BE2C (cell line): ENCODE measurements around the gene GTF2E1.
"Not testable (repeated sequence)": the region's sequence is repeated elsewhere in the genome, so short reads cannot be mapped to it uniquely, and the experiment has no call there.

ENCODE experiments used
- DNase-seq: peaks from one replicate; pipeline ENCODE4 v3.0.0-alpha.2; 2020
- H3K27me3 ChIP-seq: fragments of 250-450 bp; sonication (Bioruptor Pico); 2 replicates; pipeline ENCODE4 v1.5.1; 2020; ENCODE audit warnings: mild to moderate bottlenecking
- H3K36me3 ChIP-seq: fragments of 250-450 bp; sonication (Bioruptor Pico); 2 replicates; pipeline ENCODE4 v1.5.1; 2020; ENCODE audit warnings: mild to moderate bottlenecking
- H3K4me1 ChIP-seq: fragments of 250-450 bp; sonication (Bioruptor Pico); 2 replicates; pipeline ENCODE4 v1.5.1; 2020
- H3K4me3 ChIP-seq: 2 replicates; pipeline ENCODE4 v1.5.1; 2011; ENCODE audit warnings: low read depth, low read length
- H3K9me3 ChIP-seq: fragments of 250-450 bp; sonication (Bioruptor Pico); 2 replicates; pipeline ENCODE4 v1.5.1; 2020
- TF ChIP-seq, protein P1 (sequence below): IDR thresholded peaks from 2 replicates; pipeline ENCODE4 v1.5.1; 2012; ENCODE audit warnings: mild to moderate bottlenecking, low read depth, low read length

Gene GTF2E1

DNA sequence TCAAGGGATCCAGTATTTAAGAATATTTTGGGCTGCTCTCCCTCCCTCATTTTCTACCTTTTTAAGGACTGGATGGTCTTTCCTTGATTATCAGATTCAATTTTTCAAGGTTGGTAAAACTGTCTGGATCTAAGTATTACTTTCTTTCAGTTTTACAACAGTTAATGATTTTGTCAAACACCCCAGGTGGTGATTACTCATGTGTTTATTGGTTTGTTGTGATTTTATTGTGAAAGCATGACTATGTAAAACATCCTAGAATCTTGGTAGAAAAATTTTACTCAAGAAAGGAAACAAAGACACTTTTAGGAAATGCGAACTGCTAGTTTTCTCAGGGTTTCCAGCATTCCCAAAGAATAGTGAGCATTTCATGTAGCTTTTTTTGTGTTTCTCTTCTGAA is 7.3 kb downstream of the GTF2E1 start:
- Histone ChIP-seq H3K4me1 (no peaks in the 10 kb centered on the region), H3K27me3 (no peaks in the 10 kb centered on the region), H3K36me3 (peaks cover 13% of the 10 kb centered on the region), H3K4me3 (no peak overlapping the region), H3K9me3 (no peaks in the 10 kb centered on the region)
- no peak for DNase-seq
- TF ChIP-seq, protein P1, sequence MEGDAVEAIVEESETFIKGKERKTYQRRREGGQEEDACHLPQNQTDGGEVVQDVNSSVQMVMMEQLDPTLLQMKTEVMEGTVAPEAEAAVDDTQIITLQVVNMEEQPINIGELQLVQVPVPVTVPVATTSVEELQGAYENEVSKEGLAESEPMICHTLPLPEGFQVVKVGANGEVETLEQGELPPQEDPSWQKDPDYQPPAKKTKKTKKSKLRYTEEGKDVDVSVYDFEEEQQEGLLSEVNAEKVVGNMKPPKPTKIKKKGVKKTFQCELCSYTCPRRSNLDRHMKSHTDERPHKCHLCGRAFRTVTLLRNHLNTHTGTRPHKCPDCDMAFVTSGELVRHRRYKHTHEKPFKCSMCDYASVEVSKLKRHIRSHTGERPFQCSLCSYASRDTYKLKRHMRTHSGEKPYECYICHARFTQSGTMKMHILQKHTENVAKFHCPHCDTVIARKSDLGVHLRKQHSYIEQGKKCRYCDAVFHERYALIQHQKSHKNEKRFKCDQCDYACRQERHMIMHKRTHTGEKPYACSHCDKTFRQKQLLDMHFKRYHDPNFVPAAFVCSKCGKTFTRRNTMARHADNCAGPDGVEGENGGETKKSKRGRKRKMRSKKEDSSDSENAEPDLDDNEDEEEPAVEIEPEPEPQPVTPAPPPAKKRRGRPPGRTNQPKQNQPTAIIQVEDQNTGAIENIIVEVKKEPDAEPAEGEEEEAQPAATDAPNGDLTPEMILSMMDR, result no peak

DNA sequence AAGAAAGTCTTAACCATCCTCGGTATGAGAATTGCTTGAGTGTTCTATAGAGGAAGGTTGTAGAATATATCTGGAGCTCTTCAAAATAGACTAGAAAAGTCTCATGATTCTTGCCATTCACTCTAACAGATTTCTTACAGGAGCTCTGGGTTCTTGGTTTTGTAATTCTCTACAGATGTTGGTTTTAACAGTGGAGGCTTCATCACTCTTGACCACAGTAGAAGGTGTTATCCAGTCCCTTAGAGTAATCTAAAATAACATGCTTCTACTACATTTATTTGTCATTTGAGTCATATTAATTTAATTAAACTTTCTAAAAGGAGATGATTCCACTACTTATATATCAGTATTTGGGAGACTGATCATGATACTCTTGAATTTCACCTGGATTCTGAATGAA is 9.7 kb downstream of the GTF2E1 start:
- Histone ChIP-seq H3K4me1 (no peaks in the 10 kb centered on the region), H3K9me3 (0 out of 2 replicates have a peak, but pooled peaks cover 3% of the 10 kb centered on the region), H3K4me3 (no peak overlapping the region), H3K36me3 (peaks cover 13% of the 10 kb centered on the region), H3K27me3 (no peaks in the 10 kb centered on the region)
- no peak for DNase-seq
- TF ChIP-seq, protein P1, result no peak

DNA sequence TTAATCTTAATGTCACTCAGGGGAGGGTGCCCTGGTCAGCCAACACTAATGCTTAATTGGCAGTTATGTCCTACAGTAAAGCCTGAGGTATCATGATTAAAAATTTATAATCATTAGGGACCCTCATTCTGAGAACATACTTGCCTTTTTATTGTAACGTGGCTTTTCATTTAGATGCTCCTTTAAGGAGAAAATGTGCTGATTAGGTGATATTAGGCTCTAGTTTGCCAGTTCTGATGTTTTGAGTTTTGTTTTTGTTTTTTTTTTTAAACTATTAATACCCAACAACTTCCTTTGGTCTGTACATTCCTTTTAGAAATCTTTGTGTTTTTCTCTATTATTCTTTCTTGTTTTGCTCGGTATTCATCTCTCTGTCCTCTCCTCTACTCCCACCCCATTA is 10.3 kb downstream of the GTF2E1 start:
- TF ChIP-seq, protein P1, result no peak
- Histone ChIP-seq H3K27me3 (no peaks in the 10 kb centered on the region), H3K4me3 (no peak overlapping the region), H3K36me3 (peaks cover 13% of the 10 kb centered on the region), H3K9me3 (0 out of 2 replicates have a peak, but pooled peaks cover 3% of the 10 kb centered on the region), H3K4me1 (no peaks in the 10 kb centered on the region)
- no peak for DNase-seq

DNA sequence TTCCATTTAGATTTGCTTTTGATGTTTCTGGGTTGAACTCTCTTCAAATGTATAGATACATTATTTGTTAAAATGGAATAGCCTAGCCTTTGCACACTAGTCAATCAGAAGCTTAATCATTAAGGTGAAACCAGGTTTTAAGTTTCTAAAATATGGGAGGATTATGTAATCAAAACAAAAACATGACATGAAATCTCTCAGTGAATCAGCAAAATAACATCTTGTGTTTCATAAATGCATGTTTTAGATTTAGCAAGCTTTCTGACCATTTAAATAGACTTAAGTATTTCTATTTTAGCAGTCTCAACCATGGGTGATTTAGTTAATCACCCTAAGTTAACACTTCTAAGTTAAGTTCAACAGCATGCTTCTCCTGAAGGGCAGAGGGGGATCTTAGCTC is 11.3 kb downstream of the GTF2E1 start:
- TF ChIP-seq, protein P1, result no peak
- H3K4me3 ChIP-seq, result no peak overlapping the region
- 0 out of 2 replicates have a peak, but pooled peaks cover 3% of the 10 kb centered on the region for H3K9me3 ChIP-seq
- peaks cover 13% of the 10 kb centered on the region for H3K36me3 ChIP-seq
- no peaks in the 10 kb centered on the region for H3K4me1 ChIP-seq
- H3K27me3 ChIP-seq, result no peaks in the 10 kb centered on the region
- no peak for DNase-seq

DNA sequence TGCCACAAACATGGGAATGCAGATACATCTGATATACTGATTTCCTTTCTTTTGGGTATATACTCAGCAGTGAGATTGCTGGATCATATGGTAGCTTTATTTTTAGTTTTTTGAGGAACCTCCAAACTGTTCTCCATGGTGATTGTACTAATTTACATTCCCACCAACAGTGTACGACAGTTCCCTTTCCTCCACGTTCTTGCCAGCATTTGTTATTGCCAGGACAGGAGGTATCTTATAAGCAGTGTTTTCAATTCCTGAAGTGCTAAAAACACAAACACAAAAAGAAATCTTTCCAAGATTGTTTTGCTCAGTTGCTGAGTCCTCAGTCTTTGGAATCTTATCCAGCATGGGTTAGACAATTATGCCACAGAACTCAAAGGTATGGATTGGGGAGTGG is 13.5 kb downstream of the GTF2E1 start:
- DNase-seq, result no peak
- Histone ChIP-seq H3K27me3 (no peaks in the 10 kb centered on the region), H3K9me3 (0 out of 2 replicates have a peak, but pooled peaks cover 3% of the 10 kb centered on the region), H3K36me3 (peaks cover 9% of the 10 kb centered on the region), H3K4me1 (no peaks in the 10 kb centered on the region), H3K4me3 (no peak overlapping the region)
- TF ChIP-seq, protein P1, result no peak

DNA sequence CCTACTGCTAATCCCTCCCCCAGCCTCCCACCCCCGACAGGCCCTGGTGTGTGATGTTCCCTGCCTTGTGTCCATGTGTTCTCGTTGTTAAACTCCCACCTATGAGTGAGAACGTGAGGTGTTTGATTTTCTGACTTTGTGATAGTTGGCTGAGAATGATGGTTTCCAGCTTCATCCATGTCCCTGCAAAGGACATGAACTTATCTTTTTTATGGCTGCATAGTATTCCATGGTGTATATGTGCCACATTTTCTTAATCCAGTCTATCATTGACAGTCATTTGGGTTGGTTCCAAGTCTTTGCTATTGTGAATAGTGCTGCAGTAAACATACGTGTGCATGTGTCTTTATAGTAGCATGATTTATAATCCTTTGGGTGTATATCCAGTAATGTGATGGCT is 16.0 kb downstream of the GTF2E1 start:
- H3K9me3 ChIP-seq, H3K4me3 ChIP-seq, H3K36me3 ChIP-seq, DNase-seq, H3K27me3 ChIP-seq, H3K4me1 ChIP-seq: not testable (repeated sequence)

DNA sequence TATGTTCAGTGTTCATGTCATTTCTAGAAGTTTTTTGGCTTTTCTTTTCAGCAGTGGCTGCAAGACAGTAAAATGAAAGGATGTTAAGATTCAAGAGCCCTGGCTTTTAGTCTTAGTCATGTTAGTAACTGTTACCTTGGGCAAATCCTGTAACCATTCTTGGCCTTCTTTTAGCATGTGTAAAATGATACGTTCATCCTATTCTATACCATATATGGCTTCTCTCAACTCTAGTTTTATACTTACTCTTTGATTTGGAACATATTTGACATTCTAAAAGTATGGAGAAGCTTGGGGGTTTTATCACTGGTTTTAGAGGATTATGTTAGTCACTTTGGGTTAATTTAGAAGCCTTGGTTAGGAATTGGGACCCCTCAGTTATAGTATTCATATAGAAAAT is 20.1 kb downstream of the GTF2E1 start:
- TF ChIP-seq, protein P1, result no peak
- DNase-seq, result no peak
- Histone ChIP-seq H3K36me3 (no peaks in the 10 kb centered on the region), H3K4me1 (no peaks in the 10 kb centered on the region; the same call in 1 of the 2 replicates), H3K9me3 (no peaks in the 10 kb centered on the region), H3K4me3 (no peak overlapping the region), H3K27me3 (no peaks in the 10 kb centered on the region)
